ENCODE measurements around the gene SERINC3. TPM values are rescaled to one million over a fixed set of nuclear protein-coding genes. Genes with fewer than 3 reads are reported as not detected.
"Not testable (repeated sequence)": the region's sequence is repeated elsewhere in the genome, so short reads cannot be mapped to it uniquely, and the experiment has no call there.

SERINC3 gene
- total RNA-seq = 34.8 TPM
- 51.2 TPM for polyA plus RNA-seq
- long read RNA-seq, donor 1, full-length matches to known transcripts = 5 of 5 reads
- long read RNA-seq, donor 1, partial matches to known transcripts = 0 of 5 reads
- long read RNA-seq, donor 1, other reads (novel, unspliced or antisense) = 0 of 5 reads
- long read RNA-seq, donor 2, full-length matches to known transcripts = 44 of 61 reads
- long read RNA-seq, donor 2, partial matches to known transcripts = 12 of 61 reads
- long read RNA-seq, donor 2, other reads (novel, unspliced or antisense) = 5 of 61 reads
- long read RNA-seq, donor 3, full-length matches to known transcripts = 25 of 34 reads
- long read RNA-seq, donor 3, partial matches to known transcripts = 9 of 34 reads
- long read RNA-seq, donor 3, other reads (novel, unspliced or antisense) = 0 of 34 reads
- long read RNA-seq, donor 4, full-length matches to known transcripts = 7 of 7 reads
- long read RNA-seq, donor 4, partial matches to known transcripts = 0 of 7 reads
- long read RNA-seq, donor 4, other reads (novel, unspliced or antisense) = 0 of 7 reads
- long read RNA-seq, donor 5, full-length matches to known transcripts = 33 of 50 reads
- long read RNA-seq, donor 5, partial matches to known transcripts = 17 of 50 reads
- long read RNA-seq, donor 5, other reads (novel, unspliced or antisense) = 0 of 50 reads
- long read RNA-seq, donor 6, full-length matches to known transcripts = 31 of 31 reads
- long read RNA-seq, donor 6, partial matches to known transcripts = 0 of 31 reads
- long read RNA-seq, donor 6, other reads (novel, unspliced or antisense) = 0 of 31 reads
- long read RNA-seq, donor 7, full-length matches to known transcripts = 31 of 39 reads
- long read RNA-seq, donor 7, partial matches to known transcripts = 8 of 39 reads
- long read RNA-seq, donor 7, other reads (novel, unspliced or antisense) = 0 of 39 reads
- long read RNA-seq, donor 8, full-length matches to known transcripts = 12 of 12 reads
- long read RNA-seq, donor 8, partial matches to known transcripts = 0 of 12 reads
- long read RNA-seq, donor 8, other reads (novel, unspliced or antisense) = 0 of 12 reads
- long read RNA-seq, donor 9, full-length matches to known transcripts = 15 of 20 reads
- long read RNA-seq, donor 9, partial matches to known transcripts = 5 of 20 reads
- long read RNA-seq, donor 9, other reads (novel, unspliced or antisense) = 0 of 20 reads
- long read RNA-seq, donor 10, full-length matches to known transcripts = 21 of 29 reads
- long read RNA-seq, donor 10, partial matches to known transcripts = 8 of 29 reads
- long read RNA-seq, donor 10, other reads (novel, unspliced or antisense) = 0 of 29 reads

DNA sequence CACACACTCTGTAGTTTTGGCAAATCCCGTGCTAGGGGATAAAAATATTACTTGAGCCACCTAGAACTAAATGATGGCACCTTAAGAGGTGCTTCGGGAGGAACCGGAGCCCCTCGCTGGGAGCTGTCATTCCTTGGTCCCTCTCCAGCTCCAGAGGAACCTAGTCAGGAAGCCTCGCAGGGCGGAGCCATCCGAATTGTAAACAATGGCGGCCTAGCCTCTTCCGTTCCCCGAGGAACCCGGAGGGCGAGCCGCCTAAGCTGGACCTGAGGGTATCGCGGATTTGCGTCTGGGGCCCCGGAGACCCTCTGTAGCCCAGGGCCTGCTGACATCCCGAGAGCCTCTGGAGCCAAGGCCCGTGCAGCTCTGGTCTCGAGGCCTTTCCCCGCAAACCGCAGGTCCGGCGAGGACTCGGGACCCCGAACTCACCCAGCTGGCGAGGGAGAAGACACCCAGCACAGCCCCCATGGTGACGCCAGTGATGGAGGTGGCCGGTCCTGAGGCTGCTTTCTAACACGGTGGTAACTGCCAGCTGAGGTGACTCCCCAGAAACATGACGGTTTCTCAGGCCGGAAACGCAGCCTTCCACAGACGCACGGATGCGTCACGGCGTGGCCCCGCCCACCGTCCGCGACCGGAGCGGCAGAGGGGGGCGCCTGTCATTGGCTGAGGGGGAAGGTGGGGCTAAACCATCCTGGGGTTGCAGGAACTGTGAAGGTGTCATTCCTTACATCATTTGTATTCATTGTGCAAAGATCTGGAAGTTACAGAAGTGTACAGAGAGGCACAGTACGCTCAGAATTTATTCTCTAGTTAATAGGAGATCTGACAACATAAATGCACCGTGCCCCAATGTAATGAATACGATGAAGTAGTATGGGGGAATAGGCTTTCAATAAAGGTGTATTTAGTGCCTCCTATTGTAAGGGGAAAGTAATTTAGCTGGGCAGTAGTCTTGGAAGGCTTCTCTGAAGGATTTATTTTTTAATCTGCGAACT is at the start of gene SERINC3:
Gene SERINC3 (minus strand): TSS at position 587 of the 998 bp plus-strand sequence. CDS start 119 bp downstream, at position 468.
- H3K9me3 ChIP-seq (ENCODE audit: control insufficient read depth in 2 of 2, insufficient read depth in 1 of 2, low read length in 1 of 2) = no peaks in the 10 kb centered on the region
- H3K27me3 ChIP-seq (ENCODE audit: control insufficient read depth in 2 of 2, insufficient read depth in 1 of 2, low read length in 1 of 2) = no peaks in the 10 kb centered on the region
- H3K27ac ChIP-seq (ENCODE audit: low read depth in 1 of 2, low read length in 1 of 2) = peak within 1 kb of the TSS; percentile 90 to 99
- under 1% methylated on average over 49 of the region's 49 CpGs for WGBS
- H3K36me3 ChIP-seq (ENCODE audit: control insufficient read depth in 2 of 2, insufficient read depth in 2 of 2, low read length in 1 of 2) = peaks cover 0 to 7% of the 10 kb centered on the region in 2 donors
- H3K4me1 ChIP-seq (ENCODE audit: control insufficient read depth in 2 of 2, insufficient read depth in 2 of 2, low read length in 2 of 2) = peaks cover 17 to 19% of the 10 kb centered on the region in 2 donors
- peak; percentile 88 to 97 (median 95) for DNase-seq (ENCODE audit: low read depth in 6 of 9, low spot score in 9 of 9)
- H3K4me3 ChIP-seq (ENCODE audit: low read length in 2 of 2) = peak within 1 kb of the TSS; percentile 90 to 91

DNA sequence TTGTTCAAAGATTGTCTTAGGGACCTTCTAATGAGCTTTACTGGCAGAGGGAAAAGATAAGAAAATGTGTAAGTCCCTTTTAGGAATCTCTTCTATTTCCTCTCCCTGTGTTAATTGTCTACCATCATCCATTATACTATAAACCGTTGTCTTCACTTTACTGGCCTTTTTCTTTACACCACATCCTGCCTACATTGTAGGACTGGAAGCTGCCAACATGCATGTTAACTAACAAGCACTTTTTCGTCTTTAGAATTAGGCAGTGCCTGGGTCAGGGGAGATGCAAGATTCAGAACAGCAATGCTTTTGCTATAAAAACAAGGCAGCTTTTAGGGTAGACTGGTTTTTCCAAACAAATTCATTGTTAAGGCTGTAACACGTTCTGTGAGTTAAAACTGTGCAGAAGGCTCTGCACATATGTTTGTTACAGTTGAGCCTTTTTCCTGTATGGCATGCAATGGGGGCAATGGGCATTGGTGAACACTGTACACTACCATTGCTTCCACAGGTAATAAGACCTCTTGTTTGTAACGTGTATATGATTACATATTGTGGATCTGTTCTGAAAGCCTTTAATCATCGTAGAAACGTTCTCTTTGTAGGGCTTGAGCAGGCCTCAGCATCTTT is 49.6 kb upstream of the SERINC3 start:
- Histone ChIP-seq H3K27me3 (ENCODE audit: control insufficient read depth in 2 of 2, insufficient read depth in 1 of 2, low read length in 1 of 2) (no peaks in the 10 kb centered on the region), H3K27ac (ENCODE audit: low read depth in 1 of 2, low read length in 1 of 2) (peak overlapping the region in 1 of 2 donors; percentile 60), H3K9me3 (ENCODE audit: control insufficient read depth in 2 of 2, insufficient read depth in 1 of 2, low read length in 1 of 2) (no peaks in the 10 kb centered on the region), H3K4me3 (ENCODE audit: low read length in 2 of 2) (no peak overlapping the region), H3K36me3 (ENCODE audit: control insufficient read depth in 2 of 2, insufficient read depth in 2 of 2, low read length in 1 of 2) (no peaks in the 10 kb centered on the region), H3K4me1 (ENCODE audit: control insufficient read depth in 2 of 2, insufficient read depth in 2 of 2, low read length in 2 of 2) (peaks cover 2 to 10% of the 10 kb centered on the region in 2 donors)
- 54% methylated on average over 6 of the region's 6 CpGs for WGBS
- peak in 5 of 9 donors; percentile 29 to 75 (median 44) for DNase-seq (ENCODE audit: low read depth in 6 of 9, low spot score in 9 of 9)

DNA sequence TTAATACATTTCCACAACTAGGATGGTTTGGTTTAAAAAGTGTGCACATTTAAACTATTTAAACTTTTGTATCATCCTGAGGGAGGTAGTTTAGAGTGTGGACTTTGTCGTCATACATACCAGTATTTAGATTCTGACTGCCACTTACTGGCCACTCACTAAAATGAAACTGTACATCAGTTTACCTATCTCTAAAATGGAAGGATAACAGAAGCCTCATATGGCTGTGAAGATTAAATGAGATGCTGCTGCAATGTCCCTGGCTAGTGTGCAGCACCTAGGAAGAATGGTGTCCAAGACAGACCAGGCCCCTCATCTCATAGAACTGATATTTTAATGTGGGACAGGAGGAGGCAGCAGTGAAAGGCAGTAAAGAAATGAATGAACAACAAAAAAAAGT is 48.5 kb upstream of the SERINC3 start:
- Histone ChIP-seq H3K27ac (ENCODE audit: low read depth in 1 of 2, low read length in 1 of 2) (no peak overlapping the region), H3K27me3 (ENCODE audit: control insufficient read depth in 2 of 2, insufficient read depth in 1 of 2, low read length in 1 of 2) (no peaks in the 10 kb centered on the region), H3K4me1 (ENCODE audit: control insufficient read depth in 2 of 2, insufficient read depth in 2 of 2, low read length in 2 of 2) (peaks cover 2 to 9% of the 10 kb centered on the region in 2 donors), H3K9me3 (ENCODE audit: control insufficient read depth in 2 of 2, insufficient read depth in 1 of 2, low read length in 1 of 2) (no peaks in the 10 kb centered on the region), H3K4me3 (ENCODE audit: low read length in 2 of 2) (no peak overlapping the region), H3K36me3 (ENCODE audit: control insufficient read depth in 2 of 2, insufficient read depth in 2 of 2, low read length in 1 of 2) (no peaks in the 10 kb centered on the region)
- WGBS = 100% methylated on average over 1 of the region's 1 CpG
- DNase-seq (ENCODE audit: low read depth in 6 of 9, low spot score in 9 of 9) = no peak

DNA sequence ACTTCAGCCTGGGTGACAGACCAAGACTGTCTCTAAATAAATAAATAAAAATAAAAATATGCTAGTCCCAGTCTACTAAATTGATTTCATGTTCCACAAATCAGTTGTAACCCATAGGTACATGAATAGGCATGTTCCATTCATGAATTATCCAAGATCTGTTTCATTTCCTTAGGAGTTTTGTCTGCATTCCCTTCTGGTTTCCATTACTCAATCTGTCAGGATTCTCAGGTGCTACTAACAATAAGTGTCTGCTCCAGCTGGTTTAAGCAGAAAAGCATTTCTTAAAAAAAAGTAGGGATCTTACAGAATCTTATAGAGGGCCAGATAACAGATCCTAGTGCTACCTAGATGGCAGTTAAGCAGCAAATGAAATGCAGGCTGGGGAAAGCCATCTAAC is 44.9 kb upstream of the SERINC3 start:
- no peak overlapping the region for H3K27ac ChIP-seq (ENCODE audit: low read depth in 1 of 2, low read length in 1 of 2)

DNA sequence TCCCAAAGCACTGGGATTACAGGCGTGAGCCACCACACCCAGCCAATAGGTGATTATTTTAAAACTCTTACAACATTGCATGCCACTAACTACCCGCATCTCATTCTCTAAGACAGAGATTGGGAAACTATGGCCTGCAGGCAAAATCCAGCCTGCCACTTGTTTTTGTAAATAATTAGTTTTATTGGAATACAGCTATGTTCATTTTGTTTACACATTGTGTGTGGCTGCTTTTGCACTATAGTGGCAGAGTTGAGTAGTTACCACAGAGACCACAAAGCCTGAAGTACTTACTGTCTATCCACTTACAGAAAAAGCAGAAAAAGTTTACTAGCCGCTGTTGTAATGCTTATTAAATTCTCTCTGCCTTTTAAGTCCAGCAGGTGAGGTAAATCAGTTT is 44.1 kb upstream of the SERINC3 start:
- WGBS = 89% methylated on average over 3 of the region's 3 CpGs
- Histone ChIP-seq H3K27me3 (ENCODE audit: control insufficient read depth in 2 of 2, insufficient read depth in 1 of 2, low read length in 1 of 2) (no peaks in the 10 kb centered on the region), H3K4me1 (ENCODE audit: control insufficient read depth in 2 of 2, insufficient read depth in 2 of 2, low read length in 2 of 2) (no peaks in the 10 kb centered on the region), H3K4me3 (ENCODE audit: low read length in 2 of 2) (no peak overlapping the region), H3K36me3 (ENCODE audit: control insufficient read depth in 2 of 2, insufficient read depth in 2 of 2, low read length in 1 of 2) (no peaks in the 10 kb centered on the region), H3K9me3 (ENCODE audit: control insufficient read depth in 2 of 2, insufficient read depth in 1 of 2, low read length in 1 of 2) (no peaks in the 10 kb centered on the region), H3K27ac (ENCODE audit: low read depth in 1 of 2, low read length in 1 of 2) (no peak overlapping the region)
- no peak for DNase-seq (ENCODE audit: low read depth in 6 of 9, low spot score in 9 of 9)

More for the DNA sequence above, 44.9 kb upstream of the SERINC3 start:
- H3K36me3 ChIP-seq (ENCODE audit: control insufficient read depth in 2 of 2, insufficient read depth in 2 of 2, low read length in 1 of 2) = no peaks in the 10 kb centered on the region
- H3K27me3 ChIP-seq (ENCODE audit: control insufficient read depth in 2 of 2, insufficient read depth in 1 of 2, low read length in 1 of 2) = no peaks in the 10 kb centered on the region
- no peak for DNase-seq (ENCODE audit: low read depth in 6 of 9, low spot score in 9 of 9)
- H3K9me3 ChIP-seq (ENCODE audit: control insufficient read depth in 2 of 2, insufficient read depth in 1 of 2, low read length in 1 of 2) = no peaks in the 10 kb centered on the region
- H3K4me1 ChIP-seq (ENCODE audit: control insufficient read depth in 2 of 2, insufficient read depth in 2 of 2, low read length in 2 of 2) = no peaks in the 10 kb centered on the region
- no peak overlapping the region for H3K4me3 ChIP-seq (ENCODE audit: low read length in 2 of 2)

DNA sequence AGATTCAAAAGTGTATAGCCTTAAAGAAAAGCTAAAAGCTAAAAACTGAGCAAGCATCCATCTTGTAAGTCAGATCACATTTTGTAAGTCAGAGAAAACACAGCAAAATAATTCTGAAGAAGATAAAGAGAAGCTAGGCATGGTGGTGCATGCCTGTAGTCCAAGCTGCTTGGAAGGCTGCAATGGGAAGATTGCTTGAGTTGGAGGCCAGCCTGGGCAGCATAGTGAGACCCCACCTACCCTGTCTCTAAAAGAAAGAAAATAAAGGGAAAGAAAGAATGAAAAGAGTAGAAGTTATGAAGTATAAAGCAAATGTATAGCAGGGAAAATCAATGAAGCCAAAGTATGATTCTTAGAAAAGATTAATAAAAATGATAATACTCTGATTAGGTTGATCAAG is 40.0 kb upstream of the SERINC3 start:
- Histone ChIP-seq H3K9me3 (ENCODE audit: control insufficient read depth in 2 of 2, insufficient read depth in 1 of 2, low read length in 1 of 2) (no peaks in the 10 kb centered on the region), H3K36me3 (ENCODE audit: control insufficient read depth in 2 of 2, insufficient read depth in 2 of 2, low read length in 1 of 2) (no peaks in the 10 kb centered on the region)

DNA sequence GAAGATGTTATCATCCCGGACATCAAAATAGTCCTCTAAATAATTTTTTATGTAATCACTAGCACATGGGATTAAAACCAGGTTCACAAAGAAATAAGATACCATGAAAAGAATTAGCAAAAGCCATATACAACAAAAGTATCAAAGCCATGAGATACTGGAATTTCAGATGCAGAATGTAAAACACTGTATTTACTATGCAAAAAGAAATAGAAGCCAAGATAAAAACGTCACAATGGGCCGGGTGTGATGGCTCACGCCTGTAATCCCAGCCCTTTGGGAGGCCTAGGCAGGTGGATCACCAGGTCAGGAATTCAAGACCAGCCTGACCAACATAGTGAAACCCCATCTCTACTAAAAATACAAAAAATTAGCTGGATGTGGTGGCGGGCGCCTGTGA is 38.9 kb upstream of the SERINC3 start:
- DNase-seq (ENCODE audit: low read depth in 6 of 9, low spot score in 9 of 9); H3K36me3 ChIP-seq (ENCODE audit: control insufficient read depth in 2 of 2, insufficient read depth in 2 of 2, low read length in 1 of 2); H3K27ac ChIP-seq (ENCODE audit: low read depth in 1 of 2, low read length in 1 of 2); H3K4me3 ChIP-seq (ENCODE audit: low read length in 2 of 2); H3K4me1 ChIP-seq (ENCODE audit: control insufficient read depth in 2 of 2, insufficient read depth in 2 of 2, low read length in 2 of 2); H3K9me3 ChIP-seq (ENCODE audit: control insufficient read depth in 2 of 2, insufficient read depth in 1 of 2, low read length in 1 of 2); H3K27me3 ChIP-seq (ENCODE audit: control insufficient read depth in 2 of 2, insufficient read depth in 1 of 2, low read length in 1 of 2): not testable (repeated sequence)
- WGBS = 96% methylated on average over 6 of the region's 6 CpGs

More for the DNA sequence above, 40.0 kb upstream of the SERINC3 start:
- H3K27ac ChIP-seq (ENCODE audit: low read depth in 1 of 2, low read length in 1 of 2) = no peak overlapping the region
- no peaks in the 10 kb centered on the region for H3K27me3 ChIP-seq (ENCODE audit: control insufficient read depth in 2 of 2, insufficient read depth in 1 of 2, low read length in 1 of 2)
- no peaks in the 10 kb centered on the region for H3K4me1 ChIP-seq (ENCODE audit: control insufficient read depth in 2 of 2, insufficient read depth in 2 of 2, low read length in 2 of 2)
- DNase-seq (ENCODE audit: low read depth in 6 of 9, low spot score in 9 of 9) = no peak
- H3K4me3 ChIP-seq (ENCODE audit: low read length in 2 of 2) = no peak overlapping the region

Data from thymus (tissue), 14 donors.